Sigmoid colon (tissue), 4 donors: ENCODE data around the gene ANXA5.

Source experiments
- EP300 ChIP-seq, 4 donors: sonication (generic); formaldehyde crosslinking; IDR thresholded peaks; one replicate each; pipeline ENCODE4 v1.6.1; 2017; ENCODE audit warnings: antibody characterized with exemption in 4 of 4
- POLR2A ChIP-seq, 2 donors: fragments of 450-650 bp; IDR thresholded peaks; one replicate each; pipeline ENCODE4 v1.6.1; 2016; ENCODE audit warnings: antibody characterized with exemption in 2 of 2, mild to moderate bottlenecking in 2 of 2, moderate library complexity in 2 of 2

GRCh38 chr4:121653986-121654385 is 42.8 kb downstream of the ANXA5 start:
- TF ChIP-seq EP300 (IDR thresholded peaks at IDR 0.05), result no peak
- TF ChIP-seq POLR2A (IDR thresholded peaks at IDR 0.05), result no peak
